ENCODE measurements around the gene COLEC12. TPM values are rescaled to one million over a fixed set of nuclear protein-coding genes. Genes with fewer than 3 reads are reported as not detected.

The COLEC12 gene
- total RNA-seq, 1 experiment from 2014 or later: not detected

DNA sequence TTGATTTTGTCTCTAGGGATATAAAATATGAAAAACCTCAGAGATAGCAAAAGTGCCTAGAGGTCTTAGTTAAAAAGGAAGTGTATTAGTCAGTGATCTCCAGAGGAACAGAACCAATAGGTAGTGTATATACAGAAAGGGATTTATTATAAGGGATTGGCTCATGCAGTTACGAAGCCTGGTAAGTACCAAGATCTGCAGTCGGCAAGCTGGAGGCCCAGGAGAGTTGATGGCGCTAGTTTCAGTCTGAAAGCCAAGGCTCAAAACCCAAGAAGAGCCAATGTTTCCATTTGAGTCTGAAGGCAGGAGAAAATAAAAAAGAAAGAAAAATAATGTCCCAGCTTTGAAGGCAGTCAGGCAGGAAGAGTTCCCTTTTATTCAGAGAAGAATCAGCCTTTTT is 93.3 kb downstream of the COLEC12 start:
- no peaks in the 10 kb centered on the region for H3K36me3 ChIP-seq (ENCODE audit: control insufficient read depth in 1 of 2, insufficient read depth in 2 of 2, low read length in 2 of 2)
- BruUV-seq (replicated peaks): no TSS peak
- H3K4me2 ChIP-seq (ENCODE audit: low read length): no peak overlapping the region
- intact Hi-C loops (cut with micrococcal nuclease): no loop called here
- H3K27ac ChIP-seq (ENCODE audit: low read depth, low read length): no peak overlapping the region
- H4K20me1 ChIP-seq (ENCODE audit: insufficient read depth): no peaks in the 10 kb centered on the region
- DNase-seq (ENCODE audit: low read depth, low spot score): no peak
- ChIA-PET POLR2A (no interaction called here), RAD21 (ENCODE audit: low non-redundant PET in 1 of 2, low total read pairs in 2 of 2, uncharacterized antibody in 2 of 2, unreplicated experiment in 2 of 2) (no interaction called here), CTCF (no interaction called here)
- H3K4me1 ChIP-seq (ENCODE audit: control insufficient read depth in 1 of 2, insufficient read depth in 2 of 2, low read length in 2 of 2): no peaks in the 10 kb centered on the region
- no peak overlapping the region for H3K4me3 ChIP-seq (replicated peaks in 1 of 2; ENCODE audit: low read depth in 1 of 2, low read length in 2 of 2)
- H3K27me3 ChIP-seq (ENCODE audit: insufficient read depth, low read length): no peaks in the 10 kb centered on the region
- no peak overlapping the region for H2AFZ ChIP-seq (ENCODE audit: low read depth, low read length, poor library complexity, severe bottlenecking)
- no peaks in the 10 kb centered on the region for H3K79me2 ChIP-seq (ENCODE audit: insufficient read depth, low read length)
- ATAC-seq: no peak
- TF ChIP-seq CBX3 (IDR thresholded peaks at IDR 0.05; ENCODE audit: low read depth) (no peak), FOSL1 (IDR thresholded peaks at IDR 0.05; ENCODE audit: low read depth) (no peak), ZNF274 (IDR thresholded peaks at IDR 0.05; ENCODE audit: low read depth, low read length) (no peak), POLR2AphosphoS5 (IDR thresholded peaks at IDR 0.05; ENCODE audit: low read depth, low read length) (no peak), POLR2A (IDR thresholded peaks at IDR 0.05; ENCODE audit: borderline replicate concordance, extremely low read depth, insufficient read depth, insufficient read length) (no peak), ZFX (IDR thresholded peaks at IDR 0.05) (no peak), YY1 (IDR thresholded peaks at IDR 0.05; ENCODE audit: extremely low read depth, insufficient replicate concordance, low read depth, low read length) (no peak)
- TF ChIP-seq, protein P1, sequence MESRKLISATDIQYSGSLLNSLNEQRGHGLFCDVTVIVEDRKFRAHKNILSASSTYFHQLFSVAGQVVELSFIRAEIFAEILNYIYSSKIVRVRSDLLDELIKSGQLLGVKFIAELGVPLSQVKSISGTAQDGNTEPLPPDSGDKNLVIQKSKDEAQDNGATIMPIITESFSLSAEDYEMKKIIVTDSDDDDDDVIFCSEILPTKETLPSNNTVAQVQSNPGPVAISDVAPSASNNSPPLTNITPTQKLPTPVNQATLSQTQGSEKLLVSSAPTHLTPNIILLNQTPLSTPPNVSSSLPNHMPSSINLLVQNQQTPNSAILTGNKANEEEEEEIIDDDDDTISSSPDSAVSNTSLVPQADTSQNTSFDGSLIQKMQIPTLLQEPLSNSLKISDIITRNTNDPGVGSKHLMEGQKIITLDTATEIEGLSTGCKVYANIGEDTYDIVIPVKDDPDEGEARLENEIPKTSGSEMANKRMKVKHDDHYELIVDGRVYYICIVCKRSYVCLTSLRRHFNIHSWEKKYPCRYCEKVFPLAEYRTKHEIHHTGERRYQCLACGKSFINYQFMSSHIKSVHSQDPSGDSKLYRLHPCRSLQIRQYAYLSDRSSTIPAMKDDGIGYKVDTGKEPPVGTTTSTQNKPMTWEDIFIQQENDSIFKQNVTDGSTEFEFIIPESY (IDR thresholded peaks at IDR 0.05; ENCODE audit: extremely low read depth, insufficient replicate concordance, low read length): no peak
- TF ChIP-seq, protein P2, sequence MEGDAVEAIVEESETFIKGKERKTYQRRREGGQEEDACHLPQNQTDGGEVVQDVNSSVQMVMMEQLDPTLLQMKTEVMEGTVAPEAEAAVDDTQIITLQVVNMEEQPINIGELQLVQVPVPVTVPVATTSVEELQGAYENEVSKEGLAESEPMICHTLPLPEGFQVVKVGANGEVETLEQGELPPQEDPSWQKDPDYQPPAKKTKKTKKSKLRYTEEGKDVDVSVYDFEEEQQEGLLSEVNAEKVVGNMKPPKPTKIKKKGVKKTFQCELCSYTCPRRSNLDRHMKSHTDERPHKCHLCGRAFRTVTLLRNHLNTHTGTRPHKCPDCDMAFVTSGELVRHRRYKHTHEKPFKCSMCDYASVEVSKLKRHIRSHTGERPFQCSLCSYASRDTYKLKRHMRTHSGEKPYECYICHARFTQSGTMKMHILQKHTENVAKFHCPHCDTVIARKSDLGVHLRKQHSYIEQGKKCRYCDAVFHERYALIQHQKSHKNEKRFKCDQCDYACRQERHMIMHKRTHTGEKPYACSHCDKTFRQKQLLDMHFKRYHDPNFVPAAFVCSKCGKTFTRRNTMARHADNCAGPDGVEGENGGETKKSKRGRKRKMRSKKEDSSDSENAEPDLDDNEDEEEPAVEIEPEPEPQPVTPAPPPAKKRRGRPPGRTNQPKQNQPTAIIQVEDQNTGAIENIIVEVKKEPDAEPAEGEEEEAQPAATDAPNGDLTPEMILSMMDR (IDR thresholded peaks at IDR 0.05 in 2 of 3, conservative IDR thresholded peaks at IDR 0.05 in 1 of 3; ENCODE audit: borderline replicate concordance in 1 of 3, insufficient read depth in 1 of 3, low read depth in 2 of 3, low read length in 2 of 3): no peak
- no peaks in the 10 kb centered on the region for H3K9me3 ChIP-seq (ENCODE audit: control insufficient read depth in 1 of 2, insufficient read depth in 1 of 2, low read depth in 1 of 2, low read length in 2 of 2)
- no peaks in the 10 kb centered on the region for H3K9me2 ChIP-seq (ENCODE audit: insufficient read depth)
- H3K9ac ChIP-seq (ENCODE audit: low read length): no peak overlapping the region

Measured in HCT116 (cell line).